Spleen (tissue), 11 donors: Measurements from ENCODE around the gene ATG5. TPM values are rescaled to one million over a fixed set of nuclear protein-coding genes. Genes with fewer than 3 reads are reported as not detected.

Experiments
- DNase-seq: peaks from one replicate; pipeline ENCODE4 v3.0.0-alpha.2; 2020
- H3K27ac ChIP-seq, 8 donors: fragments of 200-600 bp; sonication (generic) in 7 of 8; 1 replicate in 4 of 8; 2 replicates in 4 of 8; pipeline versions ENCODE4 v1.5.0 to v1.8.0; 2016 to 2021; ENCODE audit warnings: inconsistent platforms in 4 of 8, mild to moderate bottlenecking in 4 of 8, moderate library complexity in 1 of 8
- H3K27me3 ChIP-seq, 7 donors: fragments of 200-600 bp; sonication (generic) in 6 of 7; replicated peaks in 1 of 7; 1 replicate in 4 of 7; 2 replicates in 3 of 7; pipeline versions ENCODE4 v1.5.0 to v1.8.0; 2016 to 2021; ENCODE audit warnings: inconsistent platforms in 3 of 7, mild to moderate bottlenecking in 1 of 7
- H3K36me3 ChIP-seq, 6 donors: fragments of 200-600 bp; sonication (generic) in 5 of 6; 1 replicate in 4 of 6; 2 replicates in 2 of 6; pipeline versions ENCODE4 v1.5.0 to v1.8.0; 2016 to 2021; ENCODE audit warnings: inconsistent platforms in 2 of 6
- H3K4me1 ChIP-seq, 6 donors: fragments of 200-600 bp; sonication (generic) in 5 of 6; 1 replicate in 3 of 6; 2 replicates in 3 of 6; pipeline versions ENCODE4 v1.5.0 to v1.8.0; 2016 to 2021; ENCODE audit warnings: inconsistent platforms in 3 of 6
- H3K4me3 ChIP-seq, 8 donors: fragments of 200-600 bp; sonication (generic) in 7 of 8; 1 replicate in 4 of 8; 2 replicates in 4 of 8; pipeline versions ENCODE4 v1.5.0 to v1.8.0; 2016 to 2021; ENCODE audit warnings: inconsistent platforms in 4 of 8, mild to moderate bottlenecking in 4 of 8, moderate library complexity in 2 of 8
- H3K9me3 ChIP-seq, 8 donors: fragments of 200-600 bp; sonication (generic) in 7 of 8; 1 replicate in 4 of 8; 2 replicates in 4 of 8; pipeline versions ENCODE4 v1.5.0 to v1.8.0; 2016 to 2021; ENCODE audit warnings: inconsistent platforms in 4 of 8
- POLR2A ChIP-seq, 3 donors: fragments of 450-650 bp; IDR thresholded peaks; one replicate each; pipeline ENCODE4 v1.5.1; 2017; ENCODE audit warnings: antibody characterized with exemption in 3 of 3, mild to moderate bottlenecking in 1 of 3
- POLR2AphosphoS5 ChIP-seq, 3 donors: sonication (generic); formaldehyde crosslinking; IDR thresholded peaks; one replicate each; pipeline ENCODE4 v1.5.1; 2017; ENCODE audit warnings: antibody characterized with exemption in 3 of 3
- WGBS, 5 donors: extraction: QIAGEN DNeasy Blood & Tissue Kit in 3 of 5; methylation state at CpG; one replicate each; pipeline versions ENCODE4 v1.1.5 to v1.1.7; 2013 to 2018; 5-methylcytosine and 5-hydroxymethylcytosine counted together
- intact Hi-C: fragments of 100-400 bp; cut with DNase I; formaldehyde crosslinking; loops from one replicate; pipeline ENCODE4 v1.15.0; 2023; ENCODE audit warnings: low total_unique reads
- polyA plus RNA-seq, 3 donors: library from polyadenylated mRNA; stranded (reverse); fragments of 200-250 nt; gene quantifications; one replicate each; pipeline ENCODE4 v1.2.1, GENCODE V29; 2013
- total RNA-seq, 7 donors: library from RNA; depleted of rRNA in 3 of 7; stranded (reverse); fragments of >200 nt in 3 of 7; fragmentation: NEBNext Ultra II Directional in 4 of 7; extraction: Animal tissue kit (Norgen Biotek cat#: 25700) in 4 of 7; gene quantifications; one replicate each; pipeline versions ENCODE4 v1.1.0 to v1.2.1, GENCODE V29; 2016 to 2021
- TF ChIP-seq, protein P1 (sequence below), 11 experiments: fragments of 200-600 bp in 7 of 11; fragments of 450-650 bp in 4 of 11; sonication (generic) in 4 of 11; IDR thresholded peaks in 8 of 11; conservative IDR thresholded peaks in 3 of 11; 1 replicate in 7 of 11; 2 replicates in 4 of 11; pipeline versions ENCODE4 v1.4.0 to v1.8.0; 2016 to 2021; ENCODE audit warnings: antibody characterized with exemption in 11 of 11, inconsistent platforms in 4 of 11, mild to moderate bottlenecking in 1 of 11
- donor health status: healthy with polysubstance abuse.
- donor health status: DM: no; HTN: no; CAD: no; lungs with moderate emphysema.
- donor health status: DM: no; HTN: no; CAD: no.
- donor health status: Bipolar disorder and iron deficiency.
- donor health status: healthy.
- donor health status: DM: no; HTN: no; CAD: no.
- donor health status: DM: yes; HTN: yes; CAD: no.

Gene ATG5
- total and polyA plus RNA-seq, 10 donors, result 12.1 to 41.6 (median 27.7) TPM

DNA sequence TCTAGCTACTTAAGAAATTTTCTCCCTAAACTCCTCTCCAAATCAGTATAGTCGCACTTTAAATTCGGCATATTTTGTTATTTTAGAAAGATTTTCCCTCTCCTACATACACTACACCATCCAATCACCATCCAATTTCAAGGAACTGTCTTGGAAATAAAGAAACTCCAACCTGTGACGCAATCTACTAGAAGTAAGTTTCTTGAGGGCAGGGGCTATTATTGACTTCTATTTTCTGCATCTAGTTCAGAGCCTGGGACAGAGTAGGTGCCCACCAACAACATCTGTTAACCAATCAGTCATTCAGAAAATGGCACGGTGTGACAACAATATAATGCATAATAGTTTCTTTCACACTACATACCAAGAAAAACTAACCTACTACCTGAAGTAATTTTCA is 3.6 kb downstream of the ATG5 start:
- no peaks in the 10 kb centered on the region for H3K9me3 ChIP-seq

DNA sequence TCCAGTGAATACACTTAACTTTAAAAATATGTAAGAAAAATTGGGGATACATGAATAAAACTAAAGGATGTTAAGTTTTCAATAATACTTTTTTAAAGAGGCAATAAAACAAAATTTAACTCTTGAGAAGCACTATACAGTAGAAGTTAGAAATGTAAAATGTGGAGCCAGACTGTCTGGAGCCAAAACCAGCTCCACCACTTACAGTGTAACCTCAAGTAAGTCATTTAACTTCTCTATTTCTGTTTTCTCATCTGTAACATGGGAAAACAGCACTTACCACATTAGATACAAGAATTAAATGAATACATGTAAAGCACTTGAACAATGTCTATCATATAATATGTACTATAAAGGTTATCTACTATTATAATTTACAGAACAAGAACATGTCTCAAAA is 6.7 kb downstream of the ATG5 start:
- no peak overlapping the region for H3K4me3 ChIP-seq
- H3K27ac ChIP-seq, result no peak overlapping the region
- peaks cover 0 to 24% (median 19%) of the 10 kb centered on the region in 6 donors for H3K36me3 ChIP-seq
- intact Hi-C loops, result no loop called here
- DNase-seq, result no peak
- no peaks in the 10 kb centered on the region for H3K27me3 ChIP-seq
- H3K4me1 ChIP-seq, result peaks cover 5 to 86% (median 40%) of the 10 kb centered on the region in 6 donors
- H3K9me3 ChIP-seq, result no peaks in the 10 kb centered on the region
- TF ChIP-seq, protein P1, sequence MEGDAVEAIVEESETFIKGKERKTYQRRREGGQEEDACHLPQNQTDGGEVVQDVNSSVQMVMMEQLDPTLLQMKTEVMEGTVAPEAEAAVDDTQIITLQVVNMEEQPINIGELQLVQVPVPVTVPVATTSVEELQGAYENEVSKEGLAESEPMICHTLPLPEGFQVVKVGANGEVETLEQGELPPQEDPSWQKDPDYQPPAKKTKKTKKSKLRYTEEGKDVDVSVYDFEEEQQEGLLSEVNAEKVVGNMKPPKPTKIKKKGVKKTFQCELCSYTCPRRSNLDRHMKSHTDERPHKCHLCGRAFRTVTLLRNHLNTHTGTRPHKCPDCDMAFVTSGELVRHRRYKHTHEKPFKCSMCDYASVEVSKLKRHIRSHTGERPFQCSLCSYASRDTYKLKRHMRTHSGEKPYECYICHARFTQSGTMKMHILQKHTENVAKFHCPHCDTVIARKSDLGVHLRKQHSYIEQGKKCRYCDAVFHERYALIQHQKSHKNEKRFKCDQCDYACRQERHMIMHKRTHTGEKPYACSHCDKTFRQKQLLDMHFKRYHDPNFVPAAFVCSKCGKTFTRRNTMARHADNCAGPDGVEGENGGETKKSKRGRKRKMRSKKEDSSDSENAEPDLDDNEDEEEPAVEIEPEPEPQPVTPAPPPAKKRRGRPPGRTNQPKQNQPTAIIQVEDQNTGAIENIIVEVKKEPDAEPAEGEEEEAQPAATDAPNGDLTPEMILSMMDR (IDR thresholded peaks at IDR 0.05 in 8 of 11, conservative IDR thresholded peaks at IDR 0.05 in 3 of 11), result no peak
- TF ChIP-seq POLR2AphosphoS5 (IDR thresholded peaks at IDR 0.05) (no peak), POLR2A (IDR thresholded peaks at IDR 0.05) (no peak)

More for the DNA sequence above, 3.6 kb downstream of the ATG5 start:
- Histone ChIP-seq H3K4me1 (peaks cover 15 to 88% (median 45%) of the 10 kb centered on the region in 6 donors), H3K4me3 (no peak overlapping the region), H3K27ac (no peak overlapping the region), H3K36me3 (no peaks in the 10 kb centered on the region), H3K27me3 (no peaks in the 10 kb centered on the region)
- intact Hi-C loops, result no loop called here
- TF ChIP-seq POLR2AphosphoS5 (IDR thresholded peaks at IDR 0.05) (no peak), POLR2A (IDR thresholded peaks at IDR 0.05) (no peak)
- TF ChIP-seq, protein P1 (IDR thresholded peaks at IDR 0.05 in 8 of 11, conservative IDR thresholded peaks at IDR 0.05 in 3 of 11), result no peak
- no peak for DNase-seq
- 94 to 98% (median 96%) methylated on average over 4 of the region's 4 CpGs for WGBS, 5 donors

DNA sequence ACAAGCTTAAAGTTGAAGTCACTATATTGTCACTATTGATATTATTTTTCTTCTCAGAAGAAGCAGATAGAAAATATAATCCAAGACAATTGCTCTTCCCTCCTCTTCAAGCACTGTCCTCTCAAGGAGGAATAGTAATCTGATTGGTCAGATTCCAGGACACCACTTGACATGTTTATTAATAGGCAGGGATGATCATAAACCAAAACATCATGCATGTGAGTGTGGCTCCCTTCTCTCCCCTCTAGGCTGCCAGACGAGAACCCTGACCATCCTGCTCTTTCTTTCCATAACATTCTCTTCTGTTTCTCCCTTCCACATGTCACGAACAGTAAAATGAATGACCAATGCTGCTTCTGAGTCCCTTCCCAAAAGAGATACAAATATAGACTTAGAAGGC is 7.5 kb downstream of the ATG5 start:
- no peak overlapping the region for H3K27ac ChIP-seq
- H3K9me3 ChIP-seq, result no peaks in the 10 kb centered on the region
- no peak overlapping the region for H3K4me3 ChIP-seq
- peaks cover 0 to 30% (median 22%) of the 10 kb centered on the region in 6 donors for H3K36me3 ChIP-seq
- DNase-seq, result no peak
- TF ChIP-seq POLR2AphosphoS5 (IDR thresholded peaks at IDR 0.05) (no peak), POLR2A (IDR thresholded peaks at IDR 0.05) (no peak)
- TF ChIP-seq, protein P1 (IDR thresholded peaks at IDR 0.05 in 8 of 11, conservative IDR thresholded peaks at IDR 0.05 in 3 of 11), result no peak
- intact Hi-C loops, result no loop called here
- peaks cover 0 to 86% (median 37%) of the 10 kb centered on the region in 6 donors for H3K4me1 ChIP-seq
- WGBS, 5 donors, result 72 to 88% (median 83%) methylated on average over 2 of the region's 2 CpGs
- no peaks in the 10 kb centered on the region for H3K27me3 ChIP-seq

DNA sequence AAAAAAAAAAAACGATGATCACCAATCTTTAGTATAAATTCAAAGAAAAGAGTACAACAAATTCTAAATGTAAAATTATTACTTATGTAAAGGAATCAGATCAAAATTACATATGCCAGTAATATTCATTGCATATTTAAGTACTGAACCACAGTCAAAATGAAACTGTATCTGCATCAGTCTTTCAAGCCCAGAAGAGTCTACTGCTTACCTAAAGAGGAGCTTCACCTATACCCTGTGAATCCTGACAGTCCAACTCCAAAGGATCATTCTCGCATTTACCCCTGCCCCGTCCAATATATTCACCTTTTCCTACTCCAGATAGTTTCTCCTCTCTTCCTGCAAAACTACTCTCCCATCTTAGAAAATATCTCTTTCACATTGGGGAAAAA is 9.2 kb downstream of the ATG5 start:
- TF ChIP-seq, protein P1 (IDR thresholded peaks at IDR 0.05 in 8 of 11, conservative IDR thresholded peaks at IDR 0.05 in 3 of 11), result no peak
- TF ChIP-seq POLR2AphosphoS5 (IDR thresholded peaks at IDR 0.05), result no peak
- no peak for TF ChIP-seq POLR2A (IDR thresholded peaks at IDR 0.05)
- intact Hi-C loops, result no loop called here
- Histone ChIP-seq H3K27me3 (no peaks in the 10 kb centered on the region), H3K9me3 (no peaks in the 10 kb centered on the region), H3K27ac (no peak overlapping the region), H3K4me3 (no peak overlapping the region), H3K4me1 (peaks cover 0 to 85% (median 35%) of the 10 kb centered on the region in 6 donors), H3K36me3 (peaks cover 0 to 44% (median 22%) of the 10 kb centered on the region in 6 donors)
- 82 to 95% (median 88%) methylated on average over 3 of the region's 3 CpGs for WGBS, 5 donors
- no peak for DNase-seq
